Activated CD4-positive, alpha-beta T cell treated with anti-CD3 and anti-CD28 coated beads, Interleukin-10, Interleukin-2, amounts not matched to agents 100 ng/mL and 50 ng/mL, durations not matched to agents 16 hours and 8 hours (primary cell): Measurements from ENCODE around the gene TBC1D19.
"Not testable (repeated sequence)": the region's sequence is repeated elsewhere in the genome, so short reads cannot be mapped to it uniquely, and the experiment has no call there.

ENCODE experiments used
- DNase-seq: peaks from one replicate; pipeline ENCODE4 v3.0.0-alpha.2; 2020

Gene TBC1D19

DNA sequence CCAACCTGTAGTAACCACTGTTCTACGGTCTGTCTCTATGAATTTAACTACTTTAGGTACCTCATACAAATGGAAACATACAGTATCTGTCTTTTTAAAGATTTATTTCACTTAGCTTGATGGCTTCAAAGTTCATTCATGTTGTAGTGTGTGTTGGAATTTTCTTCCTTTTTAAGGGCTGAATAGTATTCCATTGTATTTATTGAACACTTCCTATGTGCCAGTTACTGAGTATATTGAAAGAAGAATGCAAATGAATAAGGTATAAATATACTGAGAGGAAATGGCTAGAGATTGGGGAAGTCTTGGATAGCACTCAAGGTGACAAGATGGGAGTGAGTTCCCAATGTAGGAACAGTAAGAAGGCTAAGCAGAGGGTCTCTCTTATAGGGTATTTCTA, 17.3 kb downstream of the TBC1D19 start:
- DNase-seq, result no peak

DNA sequence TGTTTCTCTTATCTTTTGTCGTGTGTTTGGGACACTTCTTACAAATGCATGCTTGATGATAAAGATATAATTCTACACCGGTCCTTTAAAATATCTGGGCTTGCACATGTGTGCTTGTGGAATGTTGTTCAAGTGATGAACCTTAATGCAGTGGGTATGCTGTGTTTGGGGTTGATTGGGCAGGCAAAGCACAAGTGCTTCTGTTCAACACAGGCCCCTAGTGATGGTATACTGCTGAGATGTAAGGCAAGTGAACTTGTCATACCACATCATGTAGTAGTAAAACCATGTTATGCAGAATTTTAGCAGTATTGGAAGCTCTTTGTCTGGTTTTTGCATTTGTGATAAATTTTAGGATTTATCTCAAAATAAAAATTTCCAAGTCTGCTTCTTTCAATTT, 23.9 kb downstream of the TBC1D19 start:
- DNase-seq, result no peak

DNA sequence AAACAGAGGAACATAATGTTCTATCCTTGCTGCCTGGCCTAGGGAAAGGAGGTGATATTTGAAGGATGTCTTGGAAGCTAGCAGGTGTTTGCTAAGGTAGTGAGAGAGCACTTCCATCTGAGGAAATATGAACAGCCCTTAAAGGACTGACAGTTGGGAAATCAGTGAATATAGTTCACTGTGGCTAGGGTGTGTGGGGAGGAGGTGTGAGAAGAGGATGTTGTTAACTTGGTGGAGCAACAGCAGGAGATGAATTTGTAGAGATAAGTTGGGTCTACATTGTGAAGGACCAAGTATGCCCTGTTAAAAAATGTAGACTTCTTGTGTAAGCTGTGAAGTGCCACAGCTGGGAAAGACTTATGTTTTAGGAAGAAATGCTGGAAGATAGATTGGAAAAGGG, 25.5 kb downstream of the TBC1D19 start:
- no peak for DNase-seq

DNA sequence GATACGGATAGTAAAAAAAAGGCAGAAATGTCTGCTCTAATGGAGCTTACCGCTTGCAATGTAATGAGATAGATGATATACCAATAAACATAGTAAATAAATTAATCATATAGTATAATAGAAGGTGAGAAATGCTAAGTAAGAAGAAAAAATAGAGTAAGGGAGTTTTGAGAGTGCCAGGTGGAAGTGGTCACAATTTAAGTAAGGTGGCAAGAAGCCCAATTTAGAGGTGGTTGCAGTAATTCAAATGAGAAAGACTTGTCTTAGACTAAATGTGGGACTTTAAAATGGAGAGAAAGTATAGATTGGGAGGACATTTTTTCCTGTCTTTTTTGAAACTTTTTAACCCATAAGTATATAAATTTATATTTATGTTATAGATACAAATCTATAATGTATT, 26.0 kb downstream of the TBC1D19 start:
- DNase-seq, result no peak

DNA sequence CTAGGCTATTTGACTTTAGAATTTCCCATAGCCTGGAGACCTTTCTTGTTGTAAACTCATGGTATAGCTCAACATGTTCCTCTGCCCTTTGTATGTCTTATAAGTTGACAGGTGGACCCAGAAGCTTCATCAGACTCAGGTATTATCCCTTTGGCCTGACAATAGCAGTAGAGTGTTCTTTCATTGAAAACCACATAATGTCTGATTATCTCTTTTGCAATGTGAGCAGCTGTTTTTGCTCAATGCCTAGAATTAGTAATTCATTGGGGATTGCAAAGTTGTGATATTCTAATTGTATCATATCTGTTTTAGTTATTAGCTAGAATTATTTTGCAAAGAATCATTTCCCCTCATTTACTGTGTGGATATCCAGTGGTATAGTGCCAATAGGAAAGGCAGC, 27.5 kb downstream of the TBC1D19 start:
- DNase-seq, result no peak

DNA sequence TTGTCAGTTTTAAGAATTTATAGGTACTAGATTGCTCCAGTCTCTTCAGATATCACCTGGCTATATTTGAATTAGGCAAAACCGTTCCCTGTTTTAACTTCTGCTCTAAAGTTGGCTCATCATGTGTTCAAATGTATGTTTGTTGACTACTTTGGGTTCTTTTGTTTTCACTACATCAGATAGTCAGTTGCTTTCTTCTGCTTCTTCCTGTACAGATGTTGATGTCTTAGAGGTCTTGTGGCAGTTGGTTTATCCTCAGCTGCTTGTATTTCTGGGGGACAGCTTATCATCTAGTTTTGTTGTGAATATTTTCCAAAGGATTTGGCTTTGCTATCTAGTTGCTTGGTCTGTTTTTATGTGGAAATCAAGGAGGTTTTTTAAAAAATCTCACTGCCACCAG, 28.0 kb downstream of the TBC1D19 start:
- no peak for DNase-seq

DNA sequence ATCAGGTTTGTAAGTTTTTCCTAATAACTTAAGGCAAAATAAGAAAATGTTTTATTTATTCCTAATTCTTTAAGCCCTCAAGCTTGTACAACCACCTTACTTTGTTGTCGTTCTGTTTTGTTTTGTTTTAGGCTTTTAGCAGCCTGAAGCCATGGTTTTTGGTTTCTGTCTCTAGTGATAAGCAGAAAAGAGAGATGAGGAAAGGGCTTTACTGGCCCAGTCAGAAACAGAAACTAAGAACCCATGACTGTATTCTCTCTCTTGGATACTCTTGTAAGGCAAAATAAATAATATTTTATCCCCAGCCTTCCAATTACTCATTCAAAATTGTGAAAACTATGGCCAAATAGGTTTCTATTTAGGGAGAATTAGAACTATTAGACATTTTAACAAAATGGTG, 29.4 kb downstream of the TBC1D19 start:
- no peak for DNase-seq

DNA sequence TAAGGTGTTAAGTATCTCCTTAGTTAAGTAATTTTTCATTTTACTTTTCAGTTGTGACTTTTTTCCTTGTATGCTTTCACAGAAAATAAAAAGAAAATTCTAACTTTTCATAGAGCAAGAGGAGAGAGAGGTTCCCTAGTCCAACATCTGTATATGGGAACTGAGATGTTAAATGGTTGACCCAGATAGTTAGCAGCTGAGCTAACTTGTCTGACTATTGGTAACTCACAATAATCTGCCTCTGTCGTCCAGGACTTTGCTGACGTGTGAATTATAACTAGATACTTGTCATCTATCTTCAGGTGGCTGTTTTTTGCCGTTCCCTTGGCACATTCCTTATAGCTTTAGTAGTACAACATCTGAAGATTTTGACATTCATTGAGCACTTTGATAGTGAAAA, 29.9 kb downstream of the TBC1D19 start:
- DNase-seq, result no peak

DNA sequence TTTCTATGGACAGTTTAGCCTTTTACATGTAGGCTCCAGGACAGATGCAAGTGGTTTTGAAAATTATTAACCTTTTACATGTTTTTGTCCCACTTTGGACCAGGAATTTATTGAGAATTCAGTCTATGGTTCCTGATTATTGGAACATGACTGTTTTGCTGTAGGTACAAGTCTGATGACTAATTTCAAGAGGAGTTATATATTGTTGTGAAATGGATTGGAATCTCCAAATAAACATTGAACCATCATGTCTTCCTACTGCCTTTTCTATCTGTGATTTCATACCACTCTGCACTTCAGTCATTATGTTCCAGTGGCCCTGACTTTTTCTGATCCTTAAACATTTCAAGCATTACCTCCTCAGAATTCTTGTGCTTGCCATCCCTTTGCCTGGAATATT, 35.9 kb downstream of the TBC1D19 start:
- DNase-seq, result no peak

DNA sequence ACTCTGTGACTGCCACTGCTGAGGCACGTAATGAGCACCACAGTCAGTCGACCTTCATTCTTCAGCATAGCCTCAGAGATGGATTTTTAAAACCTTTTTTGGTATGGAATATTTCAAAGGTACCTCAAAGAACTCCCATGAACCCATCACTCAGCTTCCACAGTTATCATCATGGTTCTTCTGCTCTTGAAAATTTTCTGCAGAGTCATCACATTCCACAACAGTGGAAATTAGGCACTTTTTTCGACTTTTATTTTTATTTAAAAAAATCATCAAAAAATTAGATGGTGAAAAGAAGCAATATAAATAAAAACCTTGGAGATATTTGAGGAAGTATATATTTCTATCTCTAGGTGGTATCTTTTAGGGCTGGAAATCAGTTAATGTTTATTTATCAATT, 37.5 kb downstream of the TBC1D19 start:
- DNase-seq, result no peak

DNA sequence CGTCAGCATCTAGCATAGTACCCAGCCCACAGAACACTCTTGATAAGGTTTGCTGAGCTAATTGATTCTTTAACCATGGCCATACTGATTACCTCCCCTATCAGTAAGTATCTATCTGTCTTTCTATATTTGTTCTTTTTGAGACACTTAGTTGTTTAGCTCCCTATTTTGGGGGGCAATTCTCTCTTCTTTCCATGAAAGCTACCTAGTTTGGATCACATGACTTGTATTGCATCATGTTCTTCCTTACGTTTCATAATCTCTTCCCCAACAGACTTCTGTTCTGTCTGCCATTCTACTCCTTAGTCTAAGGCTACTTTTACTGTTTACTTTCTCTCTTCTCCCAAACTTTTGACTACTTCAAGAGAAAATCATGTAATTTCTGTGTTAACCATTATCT, 39.0 kb downstream of the TBC1D19 start:
- no peak for DNase-seq

DNA sequence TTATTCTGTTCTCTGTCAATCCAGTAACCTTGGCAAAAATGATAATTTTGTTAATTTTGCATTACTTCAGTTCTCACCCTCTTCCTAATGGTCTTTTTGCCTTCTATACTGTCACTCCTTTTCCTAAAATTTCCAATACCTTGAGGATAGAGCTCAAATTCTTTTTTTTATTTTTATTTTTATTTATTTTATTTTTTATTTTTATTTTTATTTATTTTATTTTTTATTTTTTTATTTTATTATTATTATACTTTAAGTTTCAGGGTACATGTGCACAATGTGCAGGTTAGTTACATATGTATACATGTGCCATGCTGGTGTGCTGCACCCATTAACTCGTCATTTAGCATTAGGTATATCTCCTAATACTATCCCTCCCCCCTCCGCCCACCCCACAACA, 42.8 kb downstream of the TBC1D19 start:
- DNase-seq, result not testable (repeated sequence)

DNA sequence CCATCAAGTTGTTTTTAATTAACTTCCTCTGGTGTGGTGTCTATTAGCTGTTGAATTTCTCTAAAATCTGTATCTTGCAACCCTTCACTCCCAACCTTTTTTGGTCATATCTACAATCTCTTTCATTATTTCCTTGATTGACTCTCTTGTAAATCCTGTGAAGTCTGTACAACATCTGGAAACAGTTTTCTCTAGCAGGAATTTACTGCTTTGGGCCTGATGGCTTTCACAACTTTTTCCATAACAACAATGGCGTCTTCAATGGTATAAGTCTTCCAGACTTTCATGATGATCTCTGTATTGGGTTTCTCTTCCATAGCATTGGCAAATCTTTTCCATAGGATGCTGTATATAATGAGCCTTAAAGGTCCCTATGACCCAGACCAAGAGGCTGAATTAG, 49.0 kb downstream of the TBC1D19 start:
- DNase-seq, result no peak

DNA sequence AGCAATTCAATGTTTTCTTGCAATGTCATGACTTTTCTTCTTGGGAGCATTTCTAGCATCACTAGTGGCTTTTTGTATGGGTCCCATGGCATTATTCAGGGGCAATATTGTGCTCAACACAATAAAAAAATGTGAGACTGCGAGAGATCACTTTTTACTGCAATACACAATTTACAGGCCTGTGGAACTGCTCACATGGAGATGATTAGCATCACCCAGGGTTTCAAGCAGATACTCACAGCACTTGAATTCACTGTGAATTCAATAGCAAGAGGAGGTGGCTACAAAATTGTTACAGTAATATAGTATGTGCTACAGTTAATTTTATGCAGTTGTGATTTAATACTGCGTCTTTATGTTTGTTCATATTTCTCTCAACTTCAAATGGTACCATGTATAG, 50.4 kb downstream of the TBC1D19 start:
- DNase-seq, result no peak

DNA sequence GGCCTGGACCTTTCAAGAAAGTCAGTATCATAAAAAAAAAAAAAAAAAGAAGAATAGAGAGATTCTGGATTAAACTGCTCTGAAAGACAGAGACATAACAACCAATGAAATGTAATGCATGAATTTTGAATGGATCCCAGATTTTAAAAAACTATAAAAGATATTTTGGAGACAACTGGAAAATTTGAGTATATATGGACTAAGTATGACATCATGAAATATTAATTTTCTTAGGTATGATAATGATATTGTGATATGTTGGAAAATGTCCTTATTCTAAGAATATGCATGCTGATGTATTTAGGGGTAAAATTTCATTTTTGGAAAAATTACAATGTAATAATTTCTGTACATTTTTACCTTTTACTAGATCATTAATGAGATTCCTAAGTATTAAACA, 52.6 kb downstream of the TBC1D19 start:
- DNase-seq, result no peak

DNA sequence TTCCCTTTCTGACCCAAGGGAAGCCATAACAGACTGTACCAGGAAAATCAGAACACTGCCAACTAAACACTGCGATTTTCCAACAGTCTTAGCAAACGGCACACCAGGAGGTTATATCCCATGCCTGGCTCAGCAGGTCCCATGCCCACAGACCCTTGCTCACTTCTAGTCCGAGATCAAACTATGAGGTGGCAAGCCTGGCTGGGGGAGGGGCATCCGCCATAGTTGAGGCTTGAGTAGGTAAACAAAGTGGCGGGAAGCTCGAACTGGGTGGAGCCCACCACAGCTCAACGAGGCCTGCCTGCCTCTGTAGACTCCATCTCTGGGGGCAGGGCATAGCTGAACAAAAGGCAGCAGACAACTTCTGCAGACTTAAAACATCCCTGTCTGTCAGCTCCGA, 56.8 kb downstream of the TBC1D19 start:
- DNase-seq, result not testable (repeated sequence)

DNA sequence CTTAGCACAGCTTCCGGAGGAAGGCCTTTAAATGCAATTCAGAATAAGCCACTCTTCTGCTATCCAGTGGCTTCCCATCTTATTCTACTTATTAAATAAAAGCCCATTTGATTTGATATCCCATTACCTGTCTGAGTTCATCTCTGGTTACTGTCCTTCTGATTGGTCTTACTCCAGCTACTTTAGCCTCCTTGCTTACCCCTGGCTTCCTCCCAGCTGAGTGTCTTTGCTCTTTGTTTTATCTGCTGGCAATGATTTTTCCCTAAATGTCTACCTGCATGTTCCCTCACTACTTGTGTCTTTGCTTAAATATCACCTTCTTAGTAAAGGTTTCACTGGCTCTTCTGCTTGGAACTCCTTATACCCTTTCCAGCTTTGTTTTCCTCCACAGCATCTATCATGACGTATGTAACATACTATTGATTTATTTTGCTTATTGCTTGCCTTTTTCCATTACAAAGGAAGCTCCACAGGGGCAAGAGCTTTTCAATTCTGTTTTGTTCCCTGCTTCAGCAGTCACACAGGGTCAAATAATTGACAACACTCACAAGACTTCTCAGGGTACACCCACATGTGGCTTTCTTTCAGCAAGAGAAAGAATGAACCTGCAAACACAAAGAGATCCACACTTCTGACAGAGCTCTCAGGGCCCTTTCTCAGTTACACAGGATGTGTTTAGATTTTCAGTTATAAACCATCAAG, 63.8 kb downstream of the TBC1D19 start:
- no peak for DNase-seq

DNA sequence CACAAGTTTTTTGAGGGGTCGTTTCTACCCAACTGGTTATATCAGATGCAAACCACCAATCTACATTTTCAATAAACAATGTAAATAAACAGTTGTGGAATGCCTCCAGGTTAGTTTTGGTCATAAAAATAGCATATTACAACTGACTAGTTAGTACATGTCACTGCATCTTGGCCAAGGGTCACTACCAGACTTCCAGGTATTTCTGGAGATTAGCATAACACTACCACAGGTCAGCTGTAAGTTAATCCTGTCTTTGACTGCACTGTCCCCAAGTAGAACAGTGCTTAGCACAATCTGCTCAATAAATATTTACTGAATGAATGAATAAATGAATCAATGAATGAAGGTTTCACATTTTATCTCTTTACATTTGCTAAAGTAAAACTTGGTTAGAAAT, 64.4 kb downstream of the TBC1D19 start:
- DNase-seq, result no peak

DNA sequence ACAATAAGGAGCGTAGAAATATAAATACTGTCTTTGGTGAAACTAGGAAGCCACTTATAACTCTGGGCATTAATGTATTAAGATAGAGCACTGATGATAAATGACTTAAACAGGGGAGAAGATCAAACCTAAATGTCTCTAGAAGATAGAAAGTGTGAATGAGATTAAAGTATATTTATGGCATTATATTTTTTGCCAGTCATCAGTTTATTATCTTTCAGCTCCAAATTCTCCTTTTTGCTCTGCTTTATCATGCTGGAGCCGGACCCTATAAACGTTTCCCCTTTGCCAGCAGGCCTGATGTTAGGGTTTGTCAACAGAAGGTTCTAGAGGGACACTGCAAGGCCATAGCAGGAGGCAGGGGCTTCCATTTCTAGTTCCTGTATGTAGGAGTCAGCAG, 76.4 kb downstream of the TBC1D19 start:
- DNase-seq, result no peak

DNA sequence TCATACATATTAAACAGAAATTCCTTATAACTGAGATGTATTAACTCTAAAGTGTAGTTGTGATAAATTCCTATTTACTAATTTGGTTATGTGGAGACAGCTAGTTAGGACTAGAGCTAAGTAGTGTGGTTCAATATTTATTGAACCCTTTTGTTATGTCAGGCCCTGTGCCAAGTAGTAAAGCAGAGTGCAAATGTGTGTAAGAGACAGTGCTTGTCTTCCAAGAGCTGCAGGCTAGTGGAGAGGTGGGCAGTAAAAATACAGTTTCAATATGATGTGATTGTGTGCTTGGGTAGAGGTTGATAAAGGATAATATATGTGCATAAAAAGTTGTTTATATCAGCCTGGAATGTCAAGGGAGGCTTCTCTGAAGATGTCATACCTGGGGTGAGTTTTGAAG, 80.0 kb downstream of the TBC1D19 start:
- no peak for DNase-seq

DNA sequence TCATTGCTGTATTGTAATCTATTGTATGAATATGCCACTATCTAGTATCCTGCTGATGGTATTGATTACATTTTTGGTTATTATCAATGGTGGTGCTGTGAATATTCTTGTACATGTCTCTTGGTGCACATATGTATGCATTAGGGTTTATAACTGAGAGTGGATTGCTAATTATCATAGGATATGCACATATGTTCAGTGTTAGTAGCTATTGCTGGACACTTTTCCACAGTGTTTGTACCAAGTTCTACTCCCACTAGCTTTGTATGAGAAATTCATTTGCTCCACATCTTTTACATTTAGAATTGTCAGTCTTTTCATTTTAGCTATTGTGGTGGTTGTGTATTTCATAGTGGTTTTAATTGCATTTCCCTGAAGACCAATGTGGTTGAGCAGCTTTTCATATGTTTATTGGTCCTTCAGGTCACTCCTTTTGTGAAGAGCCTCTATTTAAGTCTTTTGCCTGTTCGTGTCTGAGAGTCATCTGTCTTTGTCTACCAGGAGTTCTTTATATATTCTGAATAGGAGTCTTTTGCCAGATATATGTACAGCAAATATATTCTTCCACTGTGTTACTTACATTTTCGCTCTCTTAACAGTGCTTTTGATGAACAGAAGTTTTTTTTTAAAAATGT, 87.1 kb downstream of the TBC1D19 start:
- DNase-seq, result no peak

DNA sequence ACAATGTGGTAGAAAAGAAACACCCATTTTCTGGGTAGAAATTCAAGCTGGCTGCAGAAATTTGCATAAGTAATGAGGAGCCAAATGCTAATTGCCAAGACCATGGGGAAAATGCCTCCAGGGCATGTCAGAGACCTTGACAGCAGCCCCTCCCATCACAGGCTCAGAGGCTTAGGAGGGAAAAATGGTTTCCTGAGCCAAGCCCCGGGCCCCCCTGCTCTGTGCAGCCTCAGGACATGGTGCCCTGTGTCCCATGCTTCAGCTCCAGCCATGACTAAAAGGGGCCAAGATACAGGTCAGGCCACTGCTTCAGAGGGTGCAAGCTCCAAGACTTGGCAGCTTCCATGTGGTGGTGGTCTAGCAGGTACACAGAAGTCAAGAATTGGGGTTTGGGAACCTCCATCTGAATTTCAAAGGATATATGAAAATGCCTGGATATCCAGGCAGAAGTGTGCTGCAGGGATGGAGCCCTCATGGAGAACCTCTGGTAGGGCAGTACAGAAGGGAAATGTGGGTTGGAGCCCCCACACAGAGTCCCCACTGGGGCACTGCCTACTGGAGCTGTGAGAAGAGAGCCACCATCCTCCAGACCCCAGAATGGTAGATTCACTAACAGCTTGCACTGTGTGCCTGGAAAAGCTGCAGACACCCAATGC, 95.3 kb downstream of the TBC1D19 start:
- not testable (repeated sequence) for DNase-seq

DNA sequence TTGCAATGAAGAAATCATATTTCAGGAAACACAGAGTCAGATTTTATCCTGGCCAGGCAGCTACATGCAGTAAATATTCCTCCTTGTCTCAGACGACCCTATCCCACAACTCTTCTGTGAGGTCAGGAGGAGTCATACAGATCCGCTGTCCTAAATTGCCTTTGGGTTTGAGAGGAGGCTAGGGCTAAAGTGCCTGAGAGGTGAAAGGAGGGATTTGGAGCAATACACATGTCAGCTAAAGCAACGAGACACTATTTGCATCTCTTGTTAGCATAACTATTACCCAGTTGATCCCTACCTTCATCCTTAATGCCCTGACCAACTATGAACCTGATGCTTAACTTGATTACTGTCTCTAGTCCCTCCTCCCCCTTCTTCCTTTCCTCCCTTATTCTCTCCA, 98.6 kb downstream of the TBC1D19 start:
- DNase-seq, result no peak

DNA sequence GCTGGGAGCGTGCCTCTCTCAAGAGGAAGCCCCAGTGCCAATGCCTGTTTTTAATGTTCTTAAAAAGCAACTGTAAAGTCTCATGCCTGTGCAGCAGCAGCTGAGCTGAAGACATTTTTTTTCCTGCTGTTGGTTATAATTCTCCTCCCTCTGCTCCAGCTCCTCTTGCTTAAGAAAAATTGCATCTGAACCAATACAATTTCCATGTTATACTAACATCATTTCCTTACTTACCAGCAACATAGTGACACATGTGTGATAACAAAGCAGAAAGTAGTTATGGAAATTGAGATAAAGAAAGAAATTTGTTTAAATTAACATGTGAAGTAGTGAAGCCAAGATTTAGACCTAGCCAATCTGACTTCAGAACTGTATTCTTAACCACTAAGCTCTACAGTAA, 101.4 kb downstream of the TBC1D19 start:
- no peak for DNase-seq

DNA sequence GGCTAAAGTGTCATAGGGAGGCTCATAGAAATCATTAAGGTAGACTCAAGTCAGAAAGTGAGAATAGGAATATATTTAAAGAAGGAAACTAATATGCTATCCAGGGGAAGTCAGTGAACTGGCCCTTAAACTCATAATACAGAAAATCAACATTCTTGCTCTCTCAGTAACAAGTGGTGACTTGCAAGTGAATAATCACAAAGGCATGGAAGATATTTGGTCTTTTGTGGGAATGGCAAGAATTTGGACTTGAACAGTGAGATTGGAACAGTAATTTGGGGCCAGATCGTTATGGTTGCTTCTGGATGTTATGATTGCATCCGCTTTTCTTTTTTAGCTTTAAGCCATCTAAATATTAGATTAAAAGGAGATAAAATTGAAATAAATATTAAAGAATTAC, 103.8 kb downstream of the TBC1D19 start:
- no peak for DNase-seq
